Uterus (tissue), 2 donors: ENCODE data around the gene TMEM63B.

ENCODE experiments used
- POLR2A ChIP-seq, 2 donors: fragments of 450-650 bp; IDR thresholded peaks; one replicate each; pipeline ENCODE4 v1.6.1; 2016; ENCODE audit warnings: antibody characterized with exemption in 2 of 2, mild to moderate bottlenecking in 1 of 2, moderate library complexity in 1 of 2
- TF ChIP-seq, protein P1 (sequence below), 4 experiments: fragments of 200-600 bp in 2 of 4; fragments of 450-650 bp in 2 of 4; sonication (generic) in 2 of 4; IDR thresholded peaks; one replicate each; pipeline ENCODE4 v1.5.1; 2016 to 2019; ENCODE audit warnings: antibody characterized with exemption in 4 of 4, mild to moderate bottlenecking in 2 of 4, moderate library complexity in 1 of 4

DNA sequence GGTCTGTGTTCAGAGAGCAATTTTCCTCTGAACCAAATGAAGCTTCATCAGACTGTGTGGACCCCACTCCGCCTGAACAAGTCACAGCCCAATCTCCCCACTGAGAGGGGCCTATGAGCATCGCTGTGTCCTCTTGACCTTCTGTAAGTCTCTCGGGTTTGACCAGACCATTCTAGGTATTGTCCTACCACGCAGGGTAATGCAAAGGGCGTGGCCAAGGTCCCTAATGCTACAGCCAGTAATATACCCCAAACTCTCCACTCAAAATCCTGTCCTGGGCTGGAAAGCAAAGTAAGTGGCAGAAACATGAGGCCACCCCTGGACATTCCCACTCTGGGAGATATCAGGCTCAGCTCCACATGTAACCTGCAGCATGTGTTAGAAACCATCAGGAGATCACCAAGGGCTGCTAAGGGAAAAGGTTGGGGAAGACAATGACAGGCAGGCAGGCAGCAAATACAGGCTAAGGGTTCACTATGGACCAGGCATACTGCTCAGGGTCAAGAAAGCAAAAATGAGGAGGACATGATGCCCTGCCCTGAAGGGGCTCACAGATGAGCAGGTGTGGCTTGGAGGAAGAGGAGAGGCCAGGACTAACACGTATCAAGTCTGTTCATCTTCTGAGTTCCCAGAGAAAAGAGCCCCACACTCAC lies 33.5 kb upstream of the TMEM63B start:
- TF ChIP-seq, protein P1, sequence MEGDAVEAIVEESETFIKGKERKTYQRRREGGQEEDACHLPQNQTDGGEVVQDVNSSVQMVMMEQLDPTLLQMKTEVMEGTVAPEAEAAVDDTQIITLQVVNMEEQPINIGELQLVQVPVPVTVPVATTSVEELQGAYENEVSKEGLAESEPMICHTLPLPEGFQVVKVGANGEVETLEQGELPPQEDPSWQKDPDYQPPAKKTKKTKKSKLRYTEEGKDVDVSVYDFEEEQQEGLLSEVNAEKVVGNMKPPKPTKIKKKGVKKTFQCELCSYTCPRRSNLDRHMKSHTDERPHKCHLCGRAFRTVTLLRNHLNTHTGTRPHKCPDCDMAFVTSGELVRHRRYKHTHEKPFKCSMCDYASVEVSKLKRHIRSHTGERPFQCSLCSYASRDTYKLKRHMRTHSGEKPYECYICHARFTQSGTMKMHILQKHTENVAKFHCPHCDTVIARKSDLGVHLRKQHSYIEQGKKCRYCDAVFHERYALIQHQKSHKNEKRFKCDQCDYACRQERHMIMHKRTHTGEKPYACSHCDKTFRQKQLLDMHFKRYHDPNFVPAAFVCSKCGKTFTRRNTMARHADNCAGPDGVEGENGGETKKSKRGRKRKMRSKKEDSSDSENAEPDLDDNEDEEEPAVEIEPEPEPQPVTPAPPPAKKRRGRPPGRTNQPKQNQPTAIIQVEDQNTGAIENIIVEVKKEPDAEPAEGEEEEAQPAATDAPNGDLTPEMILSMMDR (IDR thresholded peaks at IDR 0.05), result no peak
- no peak for TF ChIP-seq POLR2A (IDR thresholded peaks at IDR 0.05)
